ENCODE measurements around the gene NTNG1.

DNA sequence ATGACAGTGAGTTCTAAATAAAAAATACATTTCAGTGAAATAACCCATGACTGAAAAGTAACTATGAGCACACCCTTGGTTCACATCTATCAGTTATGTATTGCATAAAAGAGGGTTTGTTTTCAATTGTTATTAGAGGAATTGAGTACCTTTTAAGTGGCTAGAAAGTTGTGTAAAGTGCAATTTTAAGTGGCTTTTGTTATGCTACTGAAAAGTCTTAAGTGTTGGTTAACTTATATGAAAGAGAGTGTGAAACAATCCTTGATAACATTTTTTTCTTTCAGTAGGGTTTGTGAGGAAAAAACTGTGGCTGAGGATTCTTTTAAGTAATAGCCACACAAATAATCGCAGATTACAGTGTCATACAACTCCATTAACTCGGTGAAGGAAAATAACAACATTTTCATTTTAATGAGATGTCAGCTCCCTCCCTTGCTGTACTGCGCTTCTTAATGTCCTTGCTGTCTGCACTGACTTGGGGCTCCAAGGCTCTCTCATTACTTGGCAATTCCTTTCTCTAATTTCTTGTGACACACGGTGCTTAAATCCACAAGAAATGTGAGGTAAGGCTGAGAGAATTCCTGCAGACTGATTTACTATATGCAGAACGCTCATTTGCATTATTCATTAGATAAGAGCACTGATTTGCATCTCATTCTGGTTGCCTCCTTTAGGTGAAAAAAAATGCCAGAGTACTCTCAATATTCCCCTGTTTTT lies 40.6 kb downstream of the NTNG1 start:
- TF ChIP-seq, protein P1, sequence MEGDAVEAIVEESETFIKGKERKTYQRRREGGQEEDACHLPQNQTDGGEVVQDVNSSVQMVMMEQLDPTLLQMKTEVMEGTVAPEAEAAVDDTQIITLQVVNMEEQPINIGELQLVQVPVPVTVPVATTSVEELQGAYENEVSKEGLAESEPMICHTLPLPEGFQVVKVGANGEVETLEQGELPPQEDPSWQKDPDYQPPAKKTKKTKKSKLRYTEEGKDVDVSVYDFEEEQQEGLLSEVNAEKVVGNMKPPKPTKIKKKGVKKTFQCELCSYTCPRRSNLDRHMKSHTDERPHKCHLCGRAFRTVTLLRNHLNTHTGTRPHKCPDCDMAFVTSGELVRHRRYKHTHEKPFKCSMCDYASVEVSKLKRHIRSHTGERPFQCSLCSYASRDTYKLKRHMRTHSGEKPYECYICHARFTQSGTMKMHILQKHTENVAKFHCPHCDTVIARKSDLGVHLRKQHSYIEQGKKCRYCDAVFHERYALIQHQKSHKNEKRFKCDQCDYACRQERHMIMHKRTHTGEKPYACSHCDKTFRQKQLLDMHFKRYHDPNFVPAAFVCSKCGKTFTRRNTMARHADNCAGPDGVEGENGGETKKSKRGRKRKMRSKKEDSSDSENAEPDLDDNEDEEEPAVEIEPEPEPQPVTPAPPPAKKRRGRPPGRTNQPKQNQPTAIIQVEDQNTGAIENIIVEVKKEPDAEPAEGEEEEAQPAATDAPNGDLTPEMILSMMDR (IDR thresholded peaks at IDR 0.05), result no peak
- no peak for TF ChIP-seq POLR2A (IDR thresholded peaks at IDR 0.05)
